GM19035 (cell line): ENCODE measurements around the gene EXOSC3.
"Not testable (repeated sequence)": the region's sequence is repeated elsewhere in the genome, so short reads cannot be mapped to it uniquely, and the experiment has no call there.

Source experiments
- ATAC-seq: cut with Tn5 transposase; IDR thresholded peaks from one replicate; pipeline ENCODE4 v1.9.1; 2021; ENCODE audit not compliant: unreplicated experiment

EXOSC3 gene

DNA sequence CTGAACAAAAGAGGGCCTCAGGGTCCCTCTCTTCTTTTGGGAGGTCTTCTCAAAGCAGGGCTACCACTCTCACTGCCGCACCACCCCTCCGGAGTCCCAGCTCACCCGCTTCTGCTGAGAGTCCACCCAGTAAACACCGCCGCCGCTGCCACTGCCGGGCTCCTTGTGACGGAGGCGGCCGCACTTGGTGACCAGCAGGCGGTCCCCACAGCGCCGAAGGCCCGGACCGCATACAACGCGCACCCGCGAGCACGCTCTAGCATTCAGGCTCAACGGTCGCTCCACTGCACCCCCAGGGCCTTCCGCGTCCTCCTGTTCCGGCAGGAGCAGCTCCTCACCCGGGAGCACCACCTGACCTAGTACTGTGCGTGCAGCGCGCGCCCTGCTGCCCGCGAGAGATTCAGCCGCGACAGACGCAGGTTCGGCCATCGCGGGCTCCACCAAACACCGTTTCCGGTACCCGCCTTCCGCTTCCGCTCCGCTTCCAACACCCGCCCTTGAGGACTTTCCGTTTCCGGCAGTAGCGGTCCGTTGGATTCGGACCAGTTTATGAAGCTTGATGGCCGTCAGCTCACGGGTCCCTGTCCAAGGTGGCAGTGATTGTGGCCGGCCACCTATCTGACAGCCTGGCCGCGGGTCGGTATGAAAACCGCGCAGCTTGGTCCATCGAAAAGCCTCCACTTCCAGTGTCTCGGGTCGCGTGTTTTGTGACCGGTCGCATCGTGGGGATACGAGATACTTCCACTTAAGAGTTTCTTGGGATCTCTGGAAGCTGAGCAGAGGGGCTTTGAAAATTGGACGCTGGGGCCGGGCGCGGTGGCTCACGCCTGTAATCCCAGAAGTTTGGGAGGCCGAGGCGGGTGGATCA is at the start of gene EXOSC3:
TSS of gene EXOSC3 (minus strand) at position 449 of the 868 bp plus-strand sequence. CDS start at position 429, 20 bp downstream.
- peak; percentile 89 for ATAC-seq

DNA sequence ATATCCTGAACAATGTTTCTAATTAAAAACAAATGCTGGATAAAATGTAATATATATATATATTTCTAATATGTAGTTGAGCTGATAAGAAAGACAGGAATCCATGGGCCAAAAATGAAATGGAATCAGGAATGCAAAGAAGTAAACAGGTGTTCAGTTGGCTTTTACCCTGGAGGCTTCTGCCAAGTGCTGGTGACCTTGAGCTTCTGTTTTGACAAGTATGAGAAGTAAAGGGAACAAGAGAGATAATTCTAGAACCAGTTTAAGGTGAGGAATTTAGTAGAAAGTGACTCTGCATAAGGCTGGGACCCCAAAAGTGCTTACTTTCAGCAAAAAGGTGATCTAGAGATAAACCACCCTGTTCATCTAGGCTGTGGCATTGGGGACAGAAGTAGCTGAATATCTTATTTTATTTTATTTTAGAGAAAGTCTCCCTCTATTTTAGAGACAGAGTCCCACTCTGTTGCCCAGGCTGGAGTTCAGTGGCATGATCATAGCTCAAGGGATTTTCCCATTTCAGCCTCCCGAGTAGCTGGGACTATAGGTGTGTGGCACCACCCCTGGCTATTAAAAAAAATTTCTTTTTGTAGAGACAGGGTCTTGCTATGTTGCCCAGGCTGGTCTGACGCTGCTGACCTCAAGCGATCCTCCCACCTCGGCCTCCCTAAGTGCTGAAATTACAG is 42.8 kb upstream of the EXOSC3 start:
- ATAC-seq: no peak

DNA sequence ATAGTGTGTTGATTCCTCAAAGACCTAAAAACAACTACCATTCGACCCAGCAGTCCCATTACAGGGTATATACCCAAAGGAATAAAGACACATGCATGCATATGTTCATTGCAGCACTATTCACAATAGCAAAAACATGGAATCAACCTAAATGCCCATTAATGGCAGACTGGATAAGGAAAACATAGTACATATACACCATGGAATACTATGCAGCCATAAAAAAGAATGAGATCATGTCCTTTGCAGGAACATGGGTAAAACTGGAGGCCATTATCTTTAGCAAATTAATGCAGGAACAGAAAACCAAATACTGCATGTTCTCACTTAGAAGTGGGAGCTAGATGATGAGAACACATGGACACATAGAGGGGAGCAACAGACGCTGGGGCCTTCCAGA is 40.3 kb upstream of the EXOSC3 start:
- not testable (repeated sequence) for ATAC-seq

DNA sequence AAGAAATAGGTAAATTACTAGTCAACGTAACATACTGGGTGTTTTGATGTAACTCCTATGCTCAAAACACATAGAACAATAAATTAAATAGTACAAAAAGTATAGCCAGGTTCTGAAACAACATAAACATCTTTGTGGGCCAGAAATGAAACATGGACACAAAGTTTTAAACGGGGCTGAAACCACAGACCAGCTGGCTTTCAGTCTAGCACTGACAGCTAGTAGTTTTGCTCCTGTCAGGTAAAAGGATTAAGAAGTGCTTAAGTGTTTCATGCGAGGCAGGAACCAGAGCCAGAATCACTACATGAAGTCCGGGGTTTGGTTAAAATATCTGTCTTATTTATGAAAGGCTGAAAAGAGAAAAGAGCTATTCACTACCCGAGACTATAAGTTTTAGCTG is 35.3 kb upstream of the EXOSC3 start:
- peak; percentile 56 for ATAC-seq

DNA sequence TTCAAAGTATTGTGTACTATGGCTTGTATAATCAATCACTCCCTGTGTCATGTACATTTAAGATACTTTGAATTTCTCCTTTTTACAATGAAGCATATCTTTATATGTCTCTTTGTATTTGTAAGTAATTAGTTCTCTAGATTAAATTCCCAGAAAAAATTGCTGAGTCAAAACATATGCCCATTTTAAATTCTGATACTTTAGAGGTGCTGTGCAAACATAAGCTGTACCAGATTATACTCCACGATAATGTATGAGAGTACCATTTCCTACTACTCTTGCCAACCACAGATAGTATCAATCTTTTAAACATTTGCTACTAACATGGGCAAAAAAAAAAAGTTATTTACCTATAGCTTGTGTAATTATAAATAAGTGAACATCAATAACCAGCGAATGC is 34.0 kb upstream of the EXOSC3 start:
- ATAC-seq: no peak

DNA sequence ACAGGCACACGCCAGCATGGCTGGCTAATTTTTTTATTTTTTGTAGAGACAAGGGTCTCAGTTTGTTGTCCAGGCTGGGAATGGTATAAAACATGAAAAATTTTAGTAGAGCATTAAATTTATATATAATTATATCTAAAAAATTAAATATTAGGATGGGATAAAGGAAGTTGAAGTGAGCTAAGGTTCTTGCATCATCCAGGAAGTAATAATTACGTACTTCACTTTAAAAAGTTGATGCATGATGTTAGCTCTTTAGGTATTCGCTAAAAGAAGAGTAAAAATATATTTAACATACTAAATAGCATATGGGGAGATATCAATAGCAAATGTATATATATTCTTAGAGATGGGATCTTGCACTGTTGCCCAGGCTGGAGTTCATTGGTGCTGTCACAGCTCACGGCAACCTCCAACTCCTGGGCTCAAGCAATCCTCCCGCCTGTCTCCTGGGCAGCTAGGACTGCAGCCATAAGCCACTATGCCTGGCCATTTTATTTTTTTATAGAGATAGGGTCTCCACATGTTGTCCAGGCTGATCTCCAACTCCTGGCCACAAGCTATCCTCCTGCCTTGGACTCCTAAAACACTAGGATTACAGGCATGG is 28.0 kb upstream of the EXOSC3 start:
- no peak for ATAC-seq

DNA sequence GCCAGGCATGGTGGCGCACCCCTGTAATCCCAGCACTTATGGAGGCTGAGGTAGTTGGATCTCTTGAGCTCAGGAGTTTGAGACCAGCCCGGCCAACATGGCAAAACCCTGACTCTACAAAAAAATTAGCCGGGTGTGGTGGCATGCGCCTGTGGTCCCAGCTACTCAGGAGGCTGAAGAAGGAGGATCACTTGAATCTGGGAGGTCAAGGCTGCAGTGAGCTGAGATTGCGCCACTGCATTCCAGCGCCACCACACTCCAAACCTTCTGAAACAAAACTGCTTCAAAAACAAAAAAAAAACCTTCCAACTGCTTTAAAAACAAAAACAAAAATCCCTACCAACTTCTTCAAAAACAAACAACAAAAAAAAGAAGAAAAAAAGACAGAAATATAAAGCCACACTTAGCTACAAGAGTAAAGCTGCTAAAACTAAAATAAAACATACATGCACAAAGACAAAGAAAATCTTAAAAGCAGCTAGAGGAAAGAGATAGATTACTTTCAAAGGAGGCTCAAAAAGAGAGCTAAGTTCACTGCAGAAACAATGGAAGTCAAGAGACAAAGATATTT is 27.1 kb upstream of the EXOSC3 start:
- ATAC-seq: no peak

DNA sequence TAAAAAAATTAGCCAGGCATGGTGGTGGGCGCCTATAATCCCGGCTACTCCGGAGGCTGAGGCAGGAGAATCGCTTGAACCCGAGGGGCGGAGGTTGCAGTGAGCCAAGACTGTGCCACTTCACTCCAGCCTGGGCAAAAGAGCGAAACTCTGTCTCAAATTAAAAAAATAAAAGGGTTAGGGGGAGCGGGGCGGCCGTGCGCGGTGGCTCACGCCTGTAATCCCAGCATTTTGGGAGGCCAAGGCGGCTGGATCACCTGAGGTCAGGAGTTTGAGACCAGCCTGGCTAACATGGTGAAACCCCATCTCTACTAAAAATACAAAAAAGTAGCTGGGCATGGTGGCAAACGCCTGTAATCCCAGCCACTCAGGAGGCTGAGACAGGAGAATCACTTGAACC is 24.8 kb upstream of the EXOSC3 start:
- ATAC-seq: not testable (repeated sequence)

DNA sequence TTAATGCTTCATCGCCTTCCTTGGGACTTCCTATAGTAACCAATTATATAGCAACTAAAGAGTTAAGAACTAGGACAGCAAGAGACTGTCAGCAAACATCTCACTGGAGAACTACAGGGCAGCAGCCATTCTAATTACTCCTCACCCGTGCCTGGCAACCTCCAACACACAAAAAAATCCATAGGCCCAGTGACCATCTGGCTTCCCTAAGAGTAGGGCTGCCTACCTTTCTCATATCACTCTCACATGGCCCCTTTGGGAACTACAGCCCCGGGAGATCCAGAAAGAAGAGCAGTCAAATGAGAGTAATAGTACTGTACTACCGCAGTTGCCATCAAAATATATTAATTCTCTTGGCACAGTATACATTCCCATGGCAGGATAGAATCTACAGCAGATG is 21.4 kb upstream of the EXOSC3 start:
- ATAC-seq: no peak

DNA sequence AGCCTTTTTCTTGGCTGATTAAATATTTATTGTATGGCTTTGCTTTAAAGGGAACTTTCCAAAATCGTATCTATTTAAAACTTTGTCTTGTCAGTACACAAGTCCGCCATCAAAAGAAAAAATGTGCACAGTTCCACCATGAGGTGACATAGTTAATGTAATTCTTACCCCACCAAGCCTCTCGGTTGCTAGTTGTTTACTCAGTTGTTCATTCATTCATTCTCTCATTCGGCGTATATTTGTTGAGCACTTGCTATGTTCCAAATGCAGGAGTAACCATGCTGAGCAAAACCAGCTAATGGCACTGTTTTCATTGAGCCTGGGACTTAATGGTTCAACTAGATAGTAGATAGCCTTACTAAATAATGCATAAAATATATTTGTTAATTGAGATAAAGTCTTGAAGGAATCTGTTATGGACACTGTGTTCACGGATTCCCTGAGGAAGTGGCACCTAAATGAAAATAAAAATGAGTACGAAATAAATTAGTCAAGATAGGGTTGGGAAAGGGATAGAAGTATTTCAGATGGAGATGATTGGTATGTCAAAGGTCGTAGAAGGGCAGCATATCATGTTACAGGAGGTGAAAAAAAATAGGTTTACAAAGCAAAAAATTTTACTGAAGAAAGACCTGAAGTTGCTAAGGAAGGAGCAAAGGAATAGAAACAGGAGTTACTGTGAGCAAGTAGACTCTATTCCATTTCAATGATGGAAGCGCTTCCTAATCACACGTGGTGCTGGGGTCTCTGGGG is 17.3 kb upstream of the EXOSC3 start:
- no peak for ATAC-seq

DNA sequence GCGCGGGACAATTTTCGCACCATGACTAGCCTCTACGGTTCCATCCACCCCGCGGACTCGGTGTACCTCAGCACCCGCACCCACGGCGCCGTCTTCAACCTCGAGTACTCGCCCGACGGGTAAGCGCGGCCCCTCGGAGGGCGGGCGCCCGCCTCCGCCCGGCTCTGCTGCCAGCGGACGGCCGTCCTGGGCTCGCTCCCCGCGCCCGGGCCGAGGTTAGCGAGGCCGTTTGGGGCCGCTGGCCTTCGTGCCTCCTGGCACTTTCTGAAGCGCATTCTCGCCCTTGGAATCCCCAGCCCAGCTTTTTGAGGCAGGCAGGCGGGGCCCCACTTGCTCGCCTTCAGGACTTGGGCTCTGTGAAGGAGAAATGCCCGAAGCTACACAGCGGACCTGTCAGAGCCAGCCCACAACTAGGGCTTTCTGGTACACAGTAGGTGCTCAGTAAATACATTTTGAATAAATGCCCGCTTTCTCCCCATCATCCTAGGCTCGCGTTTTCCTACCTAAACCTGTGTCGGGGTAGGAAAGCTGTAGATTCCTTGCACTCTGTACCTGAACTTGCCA is 16.5 kb upstream of the EXOSC3 start:
- peak; percentile 39 for ATAC-seq

DNA sequence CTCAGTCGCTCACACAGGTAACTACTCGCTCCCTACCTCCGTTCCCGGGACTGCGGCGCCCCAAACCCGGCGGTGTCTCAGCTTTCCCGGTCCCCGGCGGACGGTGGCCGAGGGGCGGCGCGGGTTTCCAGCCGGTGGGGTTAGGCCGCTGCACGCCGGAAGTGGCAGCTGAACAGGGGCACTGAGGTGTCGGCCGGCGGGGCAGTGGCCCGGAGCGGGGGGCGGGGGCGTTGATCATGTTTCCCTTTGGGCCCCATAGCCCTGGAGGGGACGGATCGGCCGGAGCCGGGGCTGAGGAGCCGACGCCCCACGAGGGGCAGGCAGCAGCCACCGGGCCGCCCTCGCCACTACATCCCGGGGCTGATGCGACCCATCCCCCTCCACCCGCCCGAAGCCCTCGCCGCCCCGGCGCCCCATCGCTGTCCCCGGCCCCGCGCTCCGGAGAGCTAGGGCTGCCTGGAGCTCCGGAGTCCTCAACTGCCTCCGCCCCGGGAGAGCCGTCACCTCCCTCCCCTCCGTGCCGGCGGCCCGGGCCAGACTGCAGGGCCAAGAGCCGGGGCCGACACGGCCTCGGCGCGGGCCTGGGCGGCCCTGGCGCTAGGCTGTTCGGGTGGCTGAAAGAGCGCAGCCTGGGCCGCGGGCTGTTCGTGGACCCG is 15.9 kb upstream of the EXOSC3 start, which contains the start of gene DCAF10:
TSS of gene DCAF10 (plus strand) at position 167 of the 656 bp plus-strand sequence. CDS start at position 237, 70 bp downstream.
- ATAC-seq: peak; percentile 75

DNA sequence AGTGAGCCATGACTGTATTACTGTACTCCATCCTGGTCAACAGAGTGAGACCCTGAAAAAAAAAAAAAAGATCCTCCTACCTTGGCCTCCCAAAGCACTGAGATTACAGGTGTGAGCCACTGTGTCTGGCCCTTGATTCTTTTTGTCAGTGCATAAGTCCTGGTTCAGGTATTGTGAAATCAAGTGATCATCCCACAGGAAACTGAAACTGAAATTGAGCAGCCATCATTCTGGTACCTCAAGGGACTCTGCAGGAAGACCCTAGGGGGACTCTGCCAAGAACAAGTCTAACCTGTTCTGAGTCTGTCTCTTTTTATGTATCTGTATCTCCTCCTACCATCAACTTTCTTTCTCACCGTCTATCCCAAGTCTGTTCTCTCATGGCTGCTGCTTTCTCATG is 13.8 kb upstream of the EXOSC3 start:
- ATAC-seq: no peak

DNA sequence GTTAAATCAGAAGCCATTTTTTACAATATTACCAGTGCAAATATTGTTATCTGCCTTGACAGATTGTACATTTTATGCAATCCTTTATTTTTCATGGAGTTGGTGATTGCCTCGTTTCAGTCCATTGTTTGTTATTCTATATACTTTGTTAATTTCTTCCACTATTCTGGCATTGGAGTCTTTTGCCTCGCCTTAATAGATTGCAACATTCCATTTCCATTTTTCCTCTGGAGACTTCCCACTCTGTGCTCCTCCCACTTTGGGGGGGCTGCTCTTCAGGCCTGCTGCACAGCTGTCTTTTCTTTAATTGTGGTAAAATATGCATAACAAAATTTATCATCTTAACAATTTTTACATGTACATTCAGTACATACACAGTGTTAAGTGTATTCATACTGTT is 11.4 kb upstream of the EXOSC3 start:
- no peak for ATAC-seq

DNA sequence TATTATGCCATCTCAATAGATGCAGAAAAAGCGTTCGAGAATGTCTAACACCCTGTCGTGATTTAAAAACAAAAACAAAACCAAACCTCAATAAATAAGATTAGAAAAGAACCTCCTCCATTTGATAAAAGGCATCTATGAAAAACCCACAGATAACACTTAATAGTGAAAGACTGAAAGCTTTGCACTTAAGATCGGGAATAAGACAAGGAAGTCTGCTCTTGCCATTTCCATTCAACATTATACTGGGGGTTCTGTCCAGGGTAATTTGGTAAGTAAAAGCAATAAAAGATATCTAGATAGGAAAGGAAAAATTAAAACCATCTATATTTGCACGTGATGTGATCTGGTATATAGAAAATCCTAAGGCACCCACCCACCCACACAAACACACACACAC is 7.3 kb upstream of the EXOSC3 start:
- no peak for ATAC-seq

DNA sequence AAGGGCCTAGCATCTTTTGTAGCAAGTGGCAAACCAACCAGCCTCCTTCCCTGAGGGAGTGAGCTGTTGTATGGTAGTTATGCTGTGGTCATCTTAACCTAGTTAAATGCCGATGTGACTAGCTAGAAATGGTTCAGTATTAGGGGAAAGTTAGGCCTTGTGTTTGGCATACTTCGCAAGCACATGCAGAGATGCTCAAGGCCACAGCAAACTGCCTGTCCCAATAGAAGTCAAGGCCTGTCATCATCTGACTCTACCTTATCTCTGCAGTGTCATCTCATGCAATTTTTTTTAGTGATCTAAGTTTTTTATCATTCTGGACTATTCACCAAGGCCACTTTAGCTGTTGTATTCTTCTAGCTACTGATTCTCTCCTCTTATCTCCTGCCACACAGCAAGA is 5.2 kb upstream of the EXOSC3 start:
- ATAC-seq: no peak

DNA sequence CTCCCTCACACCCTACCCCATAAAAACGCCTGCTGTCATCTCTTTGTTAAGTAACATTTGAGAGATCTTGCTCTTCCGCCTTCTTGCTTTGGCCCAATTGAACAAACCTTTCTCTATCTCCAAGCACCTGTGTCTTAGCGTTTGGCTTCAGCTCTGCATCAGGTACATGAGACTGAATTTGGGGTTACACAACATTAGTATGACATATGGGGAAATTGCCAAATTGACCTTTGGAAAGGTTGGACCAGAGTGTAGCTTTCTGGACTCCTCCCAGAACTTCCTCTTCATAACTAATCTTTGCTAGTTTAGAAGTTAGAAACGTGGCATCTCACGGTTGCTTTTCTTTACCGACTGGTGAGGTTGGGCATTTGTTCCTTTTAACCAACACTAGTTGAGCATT is 3.5 kb upstream of the EXOSC3 start:
- ATAC-seq: no peak

DNA sequence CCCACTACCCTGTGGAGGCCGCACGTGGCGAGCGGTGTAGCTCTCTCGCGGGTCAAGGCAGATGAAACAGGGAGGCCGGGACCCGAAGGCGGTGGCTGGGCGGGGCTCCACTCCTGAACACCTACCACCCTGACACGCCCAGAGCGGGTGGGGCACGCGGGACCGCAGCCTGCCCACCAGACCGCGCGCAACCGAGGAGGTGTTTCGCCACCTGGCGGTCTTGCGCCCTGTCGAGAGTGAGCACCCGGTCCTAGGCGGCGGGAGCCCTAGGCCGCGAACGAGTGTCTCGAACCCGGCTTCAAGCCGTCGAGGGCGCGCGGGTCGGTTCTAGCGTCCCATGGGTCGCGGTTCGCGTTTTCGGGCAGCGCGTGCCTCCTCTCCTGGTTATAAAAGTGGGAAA is 2.2 kb upstream of the EXOSC3 start:
- ATAC-seq: no peak

DNA sequence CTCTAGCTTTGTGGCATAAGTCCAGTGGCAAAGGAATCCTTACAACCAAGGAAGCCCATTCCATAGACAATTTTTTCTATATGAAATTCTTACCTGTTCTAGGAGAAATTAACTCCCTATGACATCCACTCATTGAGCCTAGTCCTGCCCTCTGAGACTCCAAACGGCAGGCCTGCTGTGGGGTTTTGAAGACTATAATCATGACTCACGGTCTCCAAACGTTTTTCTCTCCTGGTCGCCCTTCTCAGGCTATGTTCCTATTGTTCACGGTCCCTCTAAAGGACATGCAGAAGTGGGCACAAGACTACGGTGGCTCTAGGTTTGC is 611 bp downstream of the EXOSC3 start:
- no peak for ATAC-seq

DNA sequence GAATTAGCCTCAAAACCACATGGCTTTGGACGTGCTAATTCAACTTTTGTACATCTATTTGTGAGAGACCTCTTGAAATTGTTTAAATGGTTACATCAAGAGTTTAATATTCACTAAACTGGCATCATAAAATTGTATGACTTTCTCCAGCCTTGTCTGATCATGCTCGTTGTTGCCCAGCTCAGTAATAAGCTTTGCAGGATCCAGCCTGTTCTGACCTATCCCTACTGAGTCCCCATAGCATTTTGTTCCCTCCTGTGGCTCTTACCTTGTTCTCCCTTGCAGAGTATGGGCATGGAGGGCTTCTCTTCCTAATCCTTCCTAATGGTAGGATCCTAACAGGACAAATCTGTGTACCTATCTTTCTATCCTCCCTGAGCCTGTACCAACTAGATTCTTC is 6.3 kb downstream of the EXOSC3 start:
- no peak for ATAC-seq
